ENCODE measurements around the gene MZB1.

The MZB1 gene

DNA sequence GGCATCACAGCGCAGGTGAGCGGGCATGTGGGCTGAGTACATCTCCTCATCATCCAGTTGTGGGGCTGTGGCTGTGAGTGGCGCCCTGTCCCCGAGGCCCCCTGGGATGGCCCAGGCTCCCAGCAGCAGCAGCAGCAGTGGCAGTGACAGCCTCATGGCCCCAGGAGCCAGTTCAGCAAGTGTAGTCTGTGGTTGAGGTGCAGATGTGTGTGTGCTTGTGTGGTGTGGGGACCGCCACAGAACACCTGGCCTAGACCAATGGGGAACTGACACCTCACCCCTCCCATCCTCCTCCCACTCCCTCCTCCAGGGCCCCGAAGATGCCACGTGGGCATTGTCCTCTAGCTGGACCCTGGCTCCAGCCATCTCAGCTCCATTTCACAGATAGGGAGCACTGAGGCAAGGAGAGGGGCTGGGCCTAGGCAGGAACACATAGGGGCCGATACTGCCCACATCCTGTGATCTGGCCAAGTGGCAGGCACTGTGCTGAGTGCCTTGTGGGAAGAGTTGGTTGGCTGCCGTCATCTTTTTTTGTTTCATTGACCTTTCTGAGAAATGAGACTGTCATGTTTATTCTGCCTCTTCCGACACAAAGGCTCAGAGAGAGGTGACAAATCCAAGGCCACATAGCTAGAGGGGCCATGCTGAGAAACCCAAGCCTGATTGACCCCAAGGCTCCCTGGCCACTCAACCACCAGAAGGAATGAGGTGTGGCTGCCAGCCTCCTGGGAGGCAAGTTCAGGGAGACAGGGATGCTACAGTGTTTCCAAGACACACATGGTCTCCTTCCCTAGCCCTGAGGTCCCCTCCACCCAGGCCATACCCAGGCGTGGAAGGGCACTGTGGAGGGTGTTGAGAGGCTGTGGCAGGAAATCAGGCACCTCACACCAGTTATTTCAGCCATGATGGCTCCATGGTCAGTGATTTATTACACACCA is at the start of gene MZB1:
Gene MZB1, minus strand, starts transcription at position 213 of the 938 bp plus-strand sequence. Its CDS starts 57 bp downstream, at position 156.
- DNase-seq, result no peak

GRCh38 chr5:139439013-139439903 is 49.5 kb upstream of the MZB1 start, which contains the start of gene DNAJC18:
Gene DNAJC18 (minus strand): TSS chr5:139439525. CDS start chr5:139439445, 80 bp downstream.
- DNase-seq, result peak; percentile 74 to 76

DNA sequence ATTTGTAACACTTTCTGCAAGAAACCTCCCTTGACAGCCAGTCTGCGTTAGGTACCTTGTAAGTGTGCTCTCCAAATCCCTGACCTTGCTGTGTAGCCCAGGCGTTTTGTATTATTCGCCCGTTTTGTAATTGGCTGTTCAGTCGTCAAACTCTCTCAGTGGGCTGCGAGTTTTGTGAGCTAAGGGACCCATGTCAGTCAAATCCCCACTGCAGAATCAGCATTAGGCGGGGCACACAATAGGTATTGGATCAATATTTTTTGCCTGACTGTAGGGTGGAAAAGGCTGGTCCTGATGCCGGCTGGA is 48.9 kb upstream of the MZB1 start:
- no peak for DNase-seq

- DNase-seq, result no peak
Observed at GRCh38 chr5:139435676-139436075, 46.0 kb upstream of the MZB1 start.

DNA sequence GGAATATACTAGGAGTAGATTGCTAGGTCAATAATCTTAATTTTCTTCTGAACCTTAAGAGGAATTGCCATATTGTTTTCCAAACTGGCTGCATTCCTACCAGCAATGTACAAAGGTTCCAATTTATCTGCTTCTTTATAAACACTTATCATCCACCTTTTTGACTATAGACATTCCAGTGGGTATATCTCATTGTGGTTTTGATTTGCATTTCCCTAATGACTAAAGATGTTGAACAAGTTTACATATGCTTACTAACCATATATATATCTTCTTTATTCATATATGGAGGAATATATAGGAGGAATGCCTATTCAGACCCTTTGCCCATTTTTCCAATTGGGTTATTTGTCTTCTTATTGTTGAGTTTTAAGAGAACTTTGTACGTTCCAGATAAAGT is 42.0 kb upstream of the MZB1 start:
- DNase-seq, result no peak

DNA sequence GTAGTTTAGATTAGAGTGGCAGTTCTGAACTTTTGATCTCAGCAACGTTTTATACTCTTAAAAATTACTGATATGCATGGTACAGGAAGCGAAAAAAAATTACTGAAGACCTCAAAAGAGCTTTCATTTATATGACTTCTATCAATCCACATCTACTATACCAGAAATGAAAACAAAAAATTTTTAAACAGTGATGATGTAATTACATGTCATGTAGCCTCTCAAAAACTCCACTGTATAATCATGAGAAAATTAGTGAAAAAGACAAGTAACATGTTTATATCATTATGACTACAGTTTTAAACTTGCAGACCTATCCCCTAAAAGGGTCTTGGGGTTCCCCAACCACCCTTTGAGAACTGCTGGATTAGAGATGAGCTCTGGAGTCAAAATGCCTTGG is 40.3 kb upstream of the MZB1 start:
- DNase-seq, result no peak

DNA sequence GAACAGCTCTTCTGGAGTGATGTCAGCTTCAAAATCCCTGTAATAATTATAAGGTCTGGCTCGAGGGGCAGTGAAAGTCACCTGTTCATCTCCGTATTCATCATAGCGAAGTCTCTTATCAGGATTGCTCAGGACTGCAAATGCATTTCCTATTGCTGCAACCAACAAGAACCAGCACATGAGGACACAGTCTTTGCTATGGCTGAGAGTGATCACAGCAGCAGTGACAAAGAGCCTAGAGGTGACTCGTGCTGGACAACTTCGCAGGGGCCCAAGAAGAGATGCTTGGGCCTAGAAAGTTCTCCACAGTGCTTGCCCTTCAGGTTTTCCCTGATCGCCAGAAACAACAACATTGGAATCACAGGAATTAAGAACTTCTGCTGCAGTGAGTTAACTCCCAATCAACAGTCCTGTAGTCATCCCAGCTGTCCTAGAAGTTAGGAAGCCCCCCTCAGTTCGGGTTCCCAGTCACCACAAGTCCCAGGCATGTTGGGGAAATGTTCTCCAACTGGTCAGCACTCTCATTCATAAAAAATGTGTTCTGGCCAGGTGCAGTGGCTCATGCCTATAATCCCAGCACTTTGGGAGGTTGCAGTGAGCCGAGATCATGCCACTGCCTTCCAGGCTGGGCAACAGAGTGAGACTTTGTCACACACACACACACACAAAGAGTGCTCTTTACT is 36.6 kb upstream of the MZB1 start:
- no peak for DNase-seq

DNA sequence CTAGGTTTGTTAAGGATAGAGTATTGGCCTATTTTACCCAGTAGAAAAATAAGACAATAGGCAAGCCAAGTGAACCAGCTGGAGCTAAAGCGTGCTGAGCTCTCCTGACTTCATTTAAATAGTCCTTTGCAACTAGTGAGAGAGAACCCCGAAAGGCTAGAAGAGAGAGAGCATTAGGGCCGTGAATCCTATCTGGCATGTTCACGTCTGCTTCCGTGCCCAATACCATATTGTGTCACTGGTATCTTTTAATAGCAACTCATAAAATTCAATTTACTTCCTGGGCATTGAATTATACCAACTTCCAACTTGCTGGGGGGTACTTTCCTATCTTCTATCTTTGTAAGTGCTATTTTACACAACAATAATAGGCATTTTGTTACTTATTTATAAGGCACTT is 35.8 kb upstream of the MZB1 start:
- DNase-seq, result no peak

DNA sequence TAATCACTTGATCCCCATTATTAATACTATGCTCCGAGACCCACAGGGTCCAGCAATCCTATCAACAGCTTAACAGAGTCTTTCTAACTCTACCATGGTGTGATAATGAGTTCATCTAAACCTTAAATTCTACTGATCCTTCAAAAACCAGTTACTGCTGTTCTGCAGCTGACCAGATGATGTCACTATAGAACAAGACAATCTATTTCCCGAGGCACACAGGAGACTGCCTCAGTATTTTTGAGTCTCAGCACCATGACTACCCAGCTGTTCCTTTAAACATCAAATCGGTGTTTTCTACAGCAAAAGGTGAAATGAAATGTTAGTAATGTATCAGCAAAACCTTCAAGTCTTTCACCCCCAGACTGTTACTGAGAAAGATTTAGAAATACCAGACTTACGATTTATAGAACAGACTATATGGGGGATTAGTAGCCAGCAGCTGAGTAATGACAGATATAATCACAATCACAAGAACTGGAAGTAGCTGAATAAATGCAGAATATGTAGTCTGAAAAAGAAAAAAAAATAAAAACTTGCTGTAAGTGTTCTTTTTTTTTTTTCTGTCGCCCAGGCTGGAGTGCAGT is 32.7 kb upstream of the MZB1 start:
- peak in 1 of 2 experiments; percentile 10 for DNase-seq

GRCh38 chr5:139419226-139420192 is 29.8 kb upstream of the MZB1 start:
- DNase-seq, result no peak

DNA sequence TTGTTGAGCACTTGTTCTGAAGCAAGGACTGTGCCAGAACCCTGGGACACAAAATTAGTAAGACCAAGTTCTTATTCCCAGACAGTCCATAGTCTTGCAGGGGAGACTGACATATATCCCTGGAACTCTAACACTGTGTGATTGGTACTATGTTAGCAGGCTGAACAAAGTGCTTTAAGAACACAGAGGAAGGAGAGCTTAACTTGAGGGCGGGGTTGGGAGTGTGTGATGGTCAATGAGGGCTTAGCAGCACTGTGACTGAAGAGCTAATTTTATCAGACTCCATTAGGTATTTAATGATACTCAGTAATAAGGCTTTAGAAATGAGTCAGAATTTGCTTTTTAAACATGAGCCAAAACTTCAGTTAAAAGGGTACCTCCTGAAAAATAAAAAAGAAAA is 29.1 kb upstream of the MZB1 start:
- no peak for DNase-seq

DNA sequence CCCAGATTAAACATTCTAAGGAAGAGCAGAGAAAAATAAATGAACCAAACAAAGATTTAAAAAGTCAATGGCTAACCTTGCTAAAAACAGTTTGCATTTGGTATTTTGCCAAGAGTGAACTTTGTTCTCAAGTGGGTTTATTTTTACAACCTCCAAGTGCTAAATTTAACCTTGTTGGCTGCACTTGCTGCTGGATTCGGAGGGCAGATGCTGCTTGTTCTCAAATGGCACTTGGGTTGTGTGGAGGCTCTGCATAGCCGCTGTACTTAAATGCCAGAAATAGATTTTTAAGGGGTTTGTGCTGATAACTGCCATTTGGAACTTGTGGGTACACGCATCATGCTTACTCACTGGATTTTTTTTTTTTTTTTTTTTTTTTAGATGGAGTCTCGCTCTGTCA is 27.5 kb upstream of the MZB1 start:
- no peak for DNase-seq

GRCh38 chr5:139416651-139417050 is 26.9 kb upstream of the MZB1 start:
- no peak for DNase-seq

DNA sequence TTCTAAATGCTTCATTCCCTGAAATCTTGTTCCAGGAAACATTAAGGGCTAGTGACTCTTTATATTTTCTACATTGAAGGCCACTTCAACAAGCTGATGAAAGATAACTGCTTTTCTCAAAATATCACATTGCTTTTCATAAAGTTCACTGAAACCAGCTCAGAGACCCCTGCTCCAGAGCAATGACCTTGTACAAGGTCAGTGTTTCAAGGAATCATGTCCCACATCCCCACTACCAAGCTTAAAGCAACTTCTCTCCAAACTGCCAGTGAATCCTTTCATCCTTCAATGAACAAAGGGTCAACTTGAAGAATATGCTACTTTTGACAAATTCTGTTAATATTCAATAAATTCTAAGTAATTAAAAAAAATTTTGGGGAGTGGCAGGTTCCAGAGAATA is 26.2 kb upstream of the MZB1 start:
- DNase-seq, result no peak

DNA sequence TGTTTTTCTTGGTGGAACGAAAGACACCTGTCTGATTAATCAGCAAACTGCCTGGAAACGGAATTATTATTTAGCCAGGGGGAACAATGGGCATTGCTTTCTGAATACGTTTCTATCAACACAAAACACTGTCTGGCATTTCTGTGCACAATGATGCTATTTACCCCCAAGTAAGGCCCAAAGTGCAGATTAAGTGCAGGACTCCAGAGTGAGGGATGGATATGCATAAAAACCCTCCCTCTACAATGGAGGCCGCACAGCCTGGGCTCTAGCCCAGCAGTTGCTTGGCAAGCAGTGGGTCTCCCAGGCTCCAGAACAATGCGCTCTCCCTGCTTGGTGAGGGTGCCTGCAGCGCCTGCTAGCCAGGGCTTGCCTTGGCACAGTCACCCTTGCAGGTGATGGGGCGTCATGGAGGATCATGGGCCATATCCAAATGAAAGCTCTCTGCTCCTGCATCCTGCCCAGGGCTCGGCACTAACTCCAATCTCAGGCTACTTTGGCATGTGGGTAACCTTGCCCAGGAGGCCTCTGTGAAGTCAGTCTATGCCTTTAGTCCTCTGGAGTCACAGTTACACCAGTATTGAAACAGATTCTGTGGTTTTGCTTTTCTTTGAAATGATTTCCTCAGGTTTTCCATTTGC is 25.6 kb upstream of the MZB1 start:
- DNase-seq, result peak; percentile 32 to 33

GRCh38 chr5:139414581-139415130 is 24.9 kb upstream of the MZB1 start:
- no peak for DNase-seq

GRCh38 chr5:139413963-139414362 is 24.2 kb upstream of the MZB1 start:
- no peak for DNase-seq

DNA sequence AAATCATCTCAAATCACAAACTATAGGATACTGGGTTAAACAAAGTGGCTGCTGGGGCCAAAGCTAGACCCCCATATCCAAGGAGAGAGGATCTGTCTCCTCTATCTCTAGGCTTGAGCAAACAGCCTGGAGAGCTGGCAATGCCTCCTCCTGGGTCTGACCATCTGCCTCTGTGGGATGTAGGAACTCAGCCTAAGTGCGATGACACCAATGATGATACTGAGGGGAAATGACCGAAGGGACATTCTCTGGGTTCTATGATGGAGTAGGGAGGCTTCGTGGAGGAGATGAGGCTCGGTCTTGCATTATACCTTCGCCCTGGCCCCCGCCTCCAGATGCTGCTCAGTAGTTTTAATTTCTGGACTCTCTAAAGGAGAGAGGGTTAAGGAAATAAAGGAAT is 23.4 kb upstream of the MZB1 start:
- no peak for DNase-seq

DNA sequence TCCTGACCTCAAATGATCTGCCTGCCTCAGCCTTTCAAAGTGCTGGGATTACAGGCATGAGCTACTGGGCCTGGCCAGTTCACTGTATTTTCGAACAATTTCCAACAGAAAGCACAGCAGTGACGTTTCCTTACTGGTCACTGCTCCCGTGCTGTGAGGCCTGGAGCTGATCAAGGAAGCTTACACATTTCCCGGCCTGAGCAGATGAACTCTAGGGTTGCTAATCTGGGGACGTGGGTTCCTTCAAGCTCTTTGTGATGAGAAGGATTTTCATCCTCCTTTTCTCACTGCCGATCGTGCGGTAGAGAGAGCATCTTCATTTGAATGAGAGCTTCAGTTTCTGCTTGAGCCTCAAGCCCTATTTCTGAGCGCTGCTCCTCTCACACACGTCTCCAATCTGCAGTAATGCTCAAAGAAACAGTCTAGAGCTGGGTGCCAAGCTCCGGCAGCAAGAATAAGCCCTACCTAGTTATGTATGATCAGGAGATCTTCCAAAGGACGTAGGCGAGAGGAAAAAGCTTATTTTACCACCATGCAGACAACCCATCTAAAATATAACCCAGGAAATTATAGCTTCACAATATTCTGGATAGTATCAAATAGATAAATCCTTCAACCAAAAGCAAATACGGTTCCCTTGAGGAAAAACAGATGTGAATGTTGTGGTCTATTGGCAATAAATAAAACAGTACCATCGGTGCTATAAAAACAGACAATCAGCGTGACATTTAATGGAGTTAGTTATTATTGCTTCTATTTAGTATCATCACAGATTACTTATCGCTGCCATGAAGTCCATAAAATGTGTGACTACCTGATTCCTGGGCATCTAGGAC is 21.5 kb upstream of the MZB1 start:
- no peak for DNase-seq

All from cerebellar nuclear complex (tissue), 1 donor.